Prostate gland (tissue), 2 donors: ENCODE results near the gene PKN2. TPM values are rescaled to one million over a fixed set of nuclear protein-coding genes. Genes with fewer than 3 reads are reported as not detected.
"Not testable (repeated sequence)": the region's sequence is repeated elsewhere in the genome, so short reads cannot be mapped to it uniquely, and the experiment has no call there.

Experiments used
- DNase-seq: peaks from one replicate; pipeline ENCODE4 v3.0.0-alpha.2; 2019; ENCODE audit warnings: low spot score
- H3K27ac ChIP-seq, 2 donors: fragments of 200-600 bp; sonication (generic); 2 replicates each; pipeline ENCODE4 v1.5.1; 2017 to 2019
- H3K27me3 ChIP-seq: fragments of 200-600 bp; sonication (generic); replicated peaks from 2 replicates; pipeline ENCODE4 v1.5.1; 2019; ENCODE audit not compliant: insufficient read depth
- H3K36me3 ChIP-seq, 2 donors: fragments of 200-600 bp; sonication (generic); 1 replicate in 1 of 2; 2 replicates in 1 of 2; pipeline versions ENCODE4 v1.5.1 to v1.8.1; 2017 to 2019
- H3K4me1 ChIP-seq: fragments of 200-600 bp; sonication (generic); replicated peaks from 2 replicates; pipeline ENCODE4 v1.5.1; 2019
- H3K4me3 ChIP-seq, 2 donors: fragments of 200-600 bp; sonication (generic); 2 replicates each; pipeline ENCODE4 v1.5.1; 2017 to 2019
- H3K9me3 ChIP-seq: fragments of 200-600 bp; sonication (generic); 2 replicates; pipeline ENCODE4 v1.5.1; 2017
- CTCF ChIP-seq, 4 experiments: fragments of 200-600 bp in 2 of 4; fragments of 450-650 bp in 2 of 4; sonication (generic) in 2 of 4; IDR thresholded peaks; 1 replicate in 3 of 4; 2 replicates in 1 of 4; pipeline ENCODE4 v1.5.1; 2016 to 2019; ENCODE audit warnings: antibody characterized with exemption in 4 of 4, mild to moderate bottlenecking in 2 of 4, moderate library complexity in 2 of 4
- POLR2A ChIP-seq: fragments of 450-650 bp; IDR thresholded peaks from one replicate; pipeline ENCODE4 v1.6.1; 2016; ENCODE audit warnings: antibody characterized with exemption, mild to moderate bottlenecking
- POLR2AphosphoS5 ChIP-seq: sonication (generic); formaldehyde crosslinking; IDR thresholded peaks from one replicate; pipeline ENCODE4 v1.6.1; 2017; ENCODE audit warnings: antibody characterized with exemption
- WGBS: methylation state at CpG from one replicate; pipeline ENCODE4 v1.1.5; 2018; 5-methylcytosine and 5-hydroxymethylcytosine counted together
- intact Hi-C: fragments of 100-400 bp; cut with DNase I; formaldehyde crosslinking; loops from one replicate; pipeline ENCODE4 v1.14.2; 2022
- total RNA-seq, 2 donors: library from RNA; depleted of rRNA; stranded (reverse); fragments of >200 nt; gene quantifications; one replicate each; pipeline ENCODE4 v1.1.0, GENCODE V29; 2016

The PKN2 gene
- total RNA-seq, 2 donors from 2014 or later, result 35.2 to 36.2 TPM

- no peaks in the 10 kb centered on the region for H3K4me1 ChIP-seq
- no peaks in the 10 kb centered on the region for H3K9me3 ChIP-seq
- intact Hi-C loops, result no loop called here
- 97% methylated on average over 5 of the region's 5 CpGs for WGBS
- TF ChIP-seq POLR2AphosphoS5 (no peak), POLR2A (no peak), CTCF (IDR thresholded peaks at IDR 0.05) (no peak)
- no peaks in the 10 kb centered on the region for H3K27me3 ChIP-seq
- DNase-seq, result no peak
- H3K4me3 ChIP-seq, result no peak overlapping the region
- H3K27ac ChIP-seq, result no peak overlapping the region
- H3K36me3 ChIP-seq, result peaks cover 0 to 8% of the 10 kb centered on the region in 2 donors
These were observed 119.4 kb downstream of the PKN2 start for GRCh38 chr1:88803444-88803843.

- Histone ChIP-seq H3K27me3 (no peaks in the 10 kb centered on the region), H3K4me1 (no peaks in the 10 kb centered on the region), H3K4me3 (no peak overlapping the region), H3K9me3 (no peaks in the 10 kb centered on the region), H3K36me3 (no peaks in the 10 kb centered on the region), H3K27ac (no peak overlapping the region)
- intact Hi-C loops, result no loop called here
- no peak for TF ChIP-seq CTCF (IDR thresholded peaks at IDR 0.05)
- no peak for TF ChIP-seq POLR2A
- TF ChIP-seq POLR2AphosphoS5, result no peak
- no peak for DNase-seq
These were observed 128.3 kb downstream of the PKN2 start for GRCh38 chr1:88812366-88812765.

GRCh38 chr1:88813471-88813870 lies 129.4 kb downstream of the PKN2 start:
- WGBS, result 100% methylated on average over 1 of the region's 1 CpG

GRCh38 chr1:88819642-88820041 lies 135.6 kb downstream of the PKN2 start:
- H3K36me3 ChIP-seq, result not testable (repeated sequence)

More at GRCh38 chr1:88813471-88813870, 129.4 kb downstream of the PKN2 start:
- Histone ChIP-seq H3K36me3 (no peaks in the 10 kb centered on the region), H3K4me1 (no peaks in the 10 kb centered on the region), H3K27ac (no peak overlapping the region), H3K9me3 (no peaks in the 10 kb centered on the region), H3K27me3 (no peaks in the 10 kb centered on the region), H3K4me3 (no peak overlapping the region)
- intact Hi-C loops, result no loop called here
- TF ChIP-seq CTCF (IDR thresholded peaks at IDR 0.05) (no peak), POLR2A (no peak), POLR2AphosphoS5 (no peak)
- DNase-seq, result no peak

GRCh38 chr1:88825721-88826120 lies 141.6 kb downstream of the PKN2 start:
- no peaks in the 10 kb centered on the region for H3K4me1 ChIP-seq
- no peak overlapping the region for H3K27ac ChIP-seq
- no peaks in the 10 kb centered on the region for H3K27me3 ChIP-seq
- no peak for DNase-seq
- no peak for TF ChIP-seq POLR2A
- TF ChIP-seq POLR2AphosphoS5, result no peak
- TF ChIP-seq CTCF (IDR thresholded peaks at IDR 0.05), result no peak
- no peaks in the 10 kb centered on the region for H3K36me3 ChIP-seq
- 92% methylated on average over 2 of the region's 2 CpGs for WGBS
- H3K9me3 ChIP-seq, result no peaks in the 10 kb centered on the region
- intact Hi-C loops, result no loop called here
- no peak overlapping the region for H3K4me3 ChIP-seq

More at GRCh38 chr1:88819642-88820041, 135.6 kb downstream of the PKN2 start:
- H3K4me1 ChIP-seq, H3K27ac ChIP-seq, H3K9me3 ChIP-seq, intact Hi-C loops, H3K27me3 ChIP-seq, DNase-seq, H3K4me3 ChIP-seq: not testable (repeated sequence)
- WGBS, result 96% methylated on average over 3 of the region's 3 CpGs
